MM.1S (cell line): ENCODE results near the gene ZNF286A.
"Not testable (repeated sequence)": the region's sequence is repeated elsewhere in the genome, so short reads cannot be mapped to it uniquely, and the experiment has no call there.

Experiments
- CTCF ChIP-seq: fragments of 300-600 bp; sonication (generic); IDR thresholded peaks from 2 replicates; pipeline ENCODE4 v1.5.1; 2016; ENCODE audit warnings: antibody characterized with exemption, low read length, mixed read lengths
- EZH2 ChIP-seq: fragments of 300-600 bp; sonication (generic); optimal IDR thresholded peaks from 2 replicates; pipeline ENCODE3; 2017; ENCODE audit warnings: low read depth, mild to moderate bottlenecking, antibody characterized with exemption, low read length, mixed read lengths

GRCh38 chr17:15740041-15740440, 40.5 kb downstream of the ZNF286A start:
- not testable (repeated sequence) for TF ChIP-seq CTCF, EZH2
